IMR-90 (cell line): ENCODE results near the gene PAX8. TPM values are rescaled to one million over a fixed set of nuclear protein-coding genes. Genes with fewer than 3 reads are reported as not detected.

Experiments used
- ATAC-seq: fragments of 200-7000 bp; cut with Tn5 transposase; 2 replicates; pipeline ENCODE4 v1.9.1; 2020; ENCODE audit warnings: low read depth, mild to moderate bottlenecking, moderate library complexity
- BruUV-seq: library from RNA; stranded (reverse); fragments of 400-500 nt; replicated peaks from 2 replicates; lab custom pipeline; 2021; lab: Mats Ljungman, UMichigan
- CTCF ChIA-PET: fragments of 300-600 bp; formaldehyde crosslinking; extraction: SDS; loops from one replicate; lab custom pipeline; 2021; ENCODE audit warnings: antibody characterized with exemption; lab: Yijun Ruan, JAX
- POLR2A ChIA-PET: fragments of 300-600 bp; sonication (Branson Sonifier 250); formaldehyde crosslinking; loops from one replicate; lab custom pipeline; 2022; ENCODE audit warnings: antibody characterized with exemption; ENCODE audit not compliant: unreplicated experiment; lab: Charles Lee
- DNase-seq: peaks from one replicate; pipeline ENCODE4 v3.0.0; 2013
- H2AFZ ChIP-seq: replicated peaks from 2 replicates; pipeline ENCODE3; 2013; ENCODE audit warnings: low read length, mild to moderate bottlenecking; ENCODE audit not compliant: poor library complexity
- H2AK5ac ChIP-seq: 2 replicates; pipeline ENCODE4 v1.6.1; 2013; ENCODE audit warnings: low read depth, low read length, inconsistent platforms
- H2AK9ac ChIP-seq: replicated peaks from 2 replicates; pipeline ENCODE3; 2013; ENCODE audit warnings: mild to moderate bottlenecking, low read depth, low read length, moderate library complexity; ENCODE audit not compliant: poor library complexity
- H2BK120ac ChIP-seq: 2 replicates; pipeline ENCODE4 v1.6.1; 2013; ENCODE audit warnings: low read depth, low read length, inconsistent platforms
- H2BK15ac ChIP-seq: 3 replicates; pipeline ENCODE4 v1.6.1; 2013; ENCODE audit warnings: low read depth, low read length, inconsistent platforms
- H2BK20ac ChIP-seq: 2 replicates; pipeline ENCODE4 v1.6.1; 2013; ENCODE audit warnings: low read depth, mild to moderate bottlenecking, inconsistent platforms, low read length, moderate library complexity
- H2BK5ac ChIP-seq: 2 replicates; pipeline ENCODE4 v1.6.1; 2013; ENCODE audit warnings: mild to moderate bottlenecking, low read depth, low read length, inconsistent platforms; ENCODE audit not compliant: poor library complexity, severe bottlenecking
- H3K14ac ChIP-seq: replicated peaks from 2 replicates; pipeline ENCODE4 v1.6.1; 2013; ENCODE audit warnings: low read depth, low read length, inconsistent platforms
- H3K18ac ChIP-seq: 2 replicates; pipeline ENCODE4 v1.6.1; 2013; ENCODE audit warnings: low read depth, low read length, control low read depth
- H3K23ac ChIP-seq: 2 replicates; pipeline ENCODE4 v1.6.1; 2013; ENCODE audit warnings: low read depth, low read length, inconsistent platforms
- H3K27ac ChIP-seq: 2 replicates; pipeline ENCODE4 v1.5.1; 2013; ENCODE audit warnings: mild to moderate bottlenecking, control low read depth, low read length; ENCODE audit not compliant: insufficient read depth
- H3K27me3 ChIP-seq: 2 replicates; pipeline ENCODE4 v1.6.1; 2013; ENCODE audit warnings: low read length; ENCODE audit not compliant: control insufficient read depth, insufficient read depth
- H3K36me3 ChIP-seq: 2 replicates; pipeline ENCODE4 v1.6.1; 2013; ENCODE audit warnings: low read length, mixed read lengths; ENCODE audit not compliant: control insufficient read depth, insufficient read depth
- H3K4ac ChIP-seq: 2 replicates; pipeline ENCODE4 v1.6.1; 2013; ENCODE audit warnings: low read depth, low read length, inconsistent platforms
- H3K4me1 ChIP-seq: 2 replicates; pipeline ENCODE4 v1.6.1; 2013; ENCODE audit warnings: low read length, mixed read lengths; ENCODE audit not compliant: control insufficient read depth, insufficient read depth
- H3K4me2 ChIP-seq: 2 replicates; pipeline ENCODE4 v1.6.1; 2013; ENCODE audit warnings: low read depth, mild to moderate bottlenecking, control low read depth, low read length, moderate library complexity
- H3K4me3 ChIP-seq: 2 replicates; pipeline ENCODE4 v1.5.1; 2013; ENCODE audit warnings: low read depth, mild to moderate bottlenecking, control low read depth, low read length, moderate library complexity; ENCODE audit not compliant: insufficient read depth
- H3K56ac ChIP-seq: 2 replicates; pipeline ENCODE4 v1.6.1; 2013; ENCODE audit warnings: low read length, inconsistent platforms; ENCODE audit not compliant: insufficient read depth; ENCODE audit errors: extremely low read depth
- H3K79me1 ChIP-seq, 2 experiments: 2 replicates each; pipeline ENCODE4 v1.6.1; 2013; ENCODE audit warnings: low read length in 2 of 2, inconsistent platforms in 1 of 2, low read depth in 1 of 2
- H3K9ac ChIP-seq: 2 replicates; pipeline ENCODE4 v1.6.1; 2013; ENCODE audit warnings: low read depth, low read length, control low read depth
- H3K9me1 ChIP-seq: 2 replicates; pipeline ENCODE4 v1.6.1; 2013; ENCODE audit warnings: low read length, inconsistent platforms; ENCODE audit not compliant: insufficient read depth
- H3K9me3 ChIP-seq: 2 replicates; pipeline ENCODE4 v1.6.1; 2013; ENCODE audit warnings: low read length; ENCODE audit not compliant: control insufficient read depth, insufficient read depth
- H4K20me1 ChIP-seq: 2 replicates; pipeline ENCODE4 v1.6.1; 2013; ENCODE audit warnings: low read length, inconsistent platforms; ENCODE audit not compliant: insufficient read depth
- H4K5ac ChIP-seq: 2 replicates; pipeline ENCODE4 v1.6.1; 2013; ENCODE audit warnings: mild to moderate bottlenecking, low read depth, low read length, control low read depth
- H4K8ac ChIP-seq, 2 experiments: 2 replicates each; pipeline ENCODE4 v1.6.1; 2013; ENCODE audit warnings: low read depth in 2 of 2, low read length in 2 of 2, control low read depth in 1 of 2, inconsistent platforms in 1 of 2
- H4K91ac ChIP-seq: 2 replicates; pipeline ENCODE4 v1.6.1; 2013; ENCODE audit warnings: low read depth, low read length, inconsistent platforms; ENCODE audit not compliant: insufficient read depth
- BHLHE40 ChIP-seq: fragments of 150-350 bp; IDR thresholded peaks from 2 replicates; pipeline ENCODE4 v1.6.1; 2016; ENCODE audit warnings: mild to moderate bottlenecking, low read depth, low read length
- CEBPB ChIP-seq: IDR thresholded peaks from 2 replicates; pipeline ENCODE4 v1.6.1; 2012; ENCODE audit warnings: low read depth, low read length, improper control_type of control experiment
- CHD1 ChIP-seq: IDR thresholded peaks from 2 replicates; pipeline ENCODE4 v1.6.1; 2012; ENCODE audit warnings: low read depth, low read length, improper control_type of control experiment
- FOS ChIP-seq: fragments of 150-350 bp; IDR thresholded peaks from 2 replicates; pipeline ENCODE4 v1.6.1; 2016; ENCODE audit warnings: low read depth, low read length
- MAFK ChIP-seq: IDR thresholded peaks from 2 replicates; pipeline ENCODE4 v1.6.1; 2012; ENCODE audit warnings: low read depth, low read length, improper control_type of control experiment
- MAZ ChIP-seq: IDR thresholded peaks from 2 replicates; pipeline ENCODE4 v1.6.1; 2012; ENCODE audit warnings: low read depth, mild to moderate bottlenecking, low read length, improper control_type of control experiment, moderate library complexity, borderline replicate concordance
- MXI1 ChIP-seq: IDR thresholded peaks from 2 replicates; pipeline ENCODE4 v1.6.1; 2012; ENCODE audit warnings: low read depth, mild to moderate bottlenecking, low read length, moderate library complexity, borderline replicate concordance
- NFE2L2 ChIP-seq: fragments of 150-350 bp; IDR thresholded peaks from 2 replicates; pipeline ENCODE4 v1.6.1; 2016; ENCODE audit warnings: low read depth, mild to moderate bottlenecking, low read length
- POLR2A ChIP-seq: IDR thresholded peaks from 2 replicates; pipeline ENCODE4 v1.6.1; 2012; ENCODE audit warnings: mild to moderate bottlenecking, low read depth, low read length
- RAD21 ChIP-seq: IDR thresholded peaks from 2 replicates; pipeline ENCODE4 v1.6.1; 2012; ENCODE audit warnings: low read length, improper control_type of control experiment
- RCOR1 ChIP-seq: IDR thresholded peaks from 2 replicates; pipeline ENCODE4 v1.6.1; 2012; ENCODE audit warnings: mild to moderate bottlenecking, low read length, improper control_type of control experiment; ENCODE audit not compliant: insufficient replicate concordance
- RFX5 ChIP-seq: IDR thresholded peaks from 2 replicates; pipeline ENCODE4 v1.8.0; 2012; ENCODE audit warnings: low read depth, mild to moderate bottlenecking, low read length, moderate library complexity
- SMC3 ChIP-seq: fragments of 150-350 bp; IDR thresholded peaks from 2 replicates; pipeline ENCODE4 v1.6.1; 2016; ENCODE audit warnings: low read depth, mild to moderate bottlenecking, antibody characterized with exemption, low read length, moderate library complexity
- WGBS, 2 experiments: methylation state at CpG; one replicate each; pipeline versions ENCODE4 v1.1.5 to v1.1.7; 2013; ENCODE audit warnings: missing lambda C conversion rate in 2 of 2; ENCODE audit not compliant: insufficient read length in 1 of 2; ENCODE audit errors: extremely low coverage in 2 of 2; 5-methylcytosine and 5-hydroxymethylcytosine counted together
- dilution Hi-C: fragments of 300-500 bp; cut with HindIII; formaldehyde crosslinking; loops from one replicate; pipeline ENCODE4 v1.14.3; 2018; ENCODE audit warnings: low sequenced_read_pairs; ENCODE audit not compliant: unreplicated experiment
- in situ Hi-C: fragments of 300-500 bp; cut with MboI; formaldehyde crosslinking; loops from 3 replicates; pipeline ENCODE4 v1.14.3; 2019; ENCODE audit warnings: low sequenced_read_pairs, inconsistent platforms, mixed read lengths
- intact Hi-C: fragments of 100-400 bp; cut with micrococcal nuclease; formaldehyde crosslinking; loops from 2 replicates; pipeline ENCODE4 v1.10.0; 2022
- polyA plus RNA-seq, 3 experiments: library from polyadenylated mRNA; depleted of rRNA; stranded (reverse); fragments of >200 nt; gene quantifications; 2 replicates each; pipeline ENCODE4 v1.2.3, GENCODE V29; 2012; ENCODE audit warnings: low replicate concordance in 1 of 3
- total RNA-seq: library from RNA; depleted of rRNA; stranded (reverse); fragments of >200 nt; gene quantifications from 2 replicates; pipeline ENCODE4 v1.2.3, GENCODE V29; 2012
- TF ChIP-seq, protein P1 (sequence below): conservative IDR thresholded peaks from 2 replicates; pipeline ENCODE4 v1.5.1; 2012; ENCODE audit warnings: mild to moderate bottlenecking, low read depth, low read length, improper control_type of control experiment
- TF ChIP-seq, protein P2 (sequence below): fragments of 150-350 bp; IDR thresholded peaks from 2 replicates; pipeline ENCODE4 v1.6.1; 2017; ENCODE audit warnings: mild to moderate bottlenecking, antibody characterized with exemption, low read length, low read depth
- TF ChIP-seq, protein P3 (sequence below): fragments of 150-350 bp; IDR thresholded peaks from 2 replicates; pipeline ENCODE4 v1.6.1; 2016; ENCODE audit warnings: low read depth, mild to moderate bottlenecking, low read length, moderate library complexity, borderline replicate concordance

Gene PAX8
- total and polyA plus RNA-seq, 2 of the 4 experiments (the other 2 are of a cell fraction) = 0.18 to 1.5 TPM

DNA sequence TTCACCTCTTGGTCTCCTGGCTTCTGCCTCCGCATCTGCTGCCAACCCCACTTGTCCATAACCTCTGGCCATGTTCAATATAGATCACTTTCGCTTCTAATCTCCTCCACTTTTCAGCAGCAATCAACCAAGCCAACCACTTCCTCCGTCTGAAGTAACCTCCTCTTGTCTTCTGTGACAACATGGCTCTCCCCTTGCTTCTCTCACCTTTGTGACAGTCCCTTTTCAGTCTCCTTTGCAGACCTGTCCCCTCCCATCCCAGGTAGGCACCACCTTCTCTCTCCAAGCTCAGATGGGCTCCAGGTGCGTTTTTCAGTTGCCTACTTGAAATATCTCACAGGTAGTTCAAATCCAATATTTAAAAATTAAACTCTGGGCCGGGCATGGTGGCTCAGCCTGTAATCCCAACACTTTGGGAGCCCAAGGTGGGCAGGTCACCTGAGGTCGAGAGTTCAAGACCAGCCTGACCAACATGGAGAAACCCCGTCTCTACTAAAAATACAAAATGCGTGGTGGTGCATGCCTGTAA is 109.7 kb downstream of the PAX8 start:
- WGBS, 2 experiments = 72% methylated on average over 3 of the region's 8 CpGs; no CpG with 5 or more reads in 1 of the 2 experiments
- intact Hi-C loops (no loop called here), in situ Hi-C loops (no loop called here), dilution Hi-C loops (no loop called here)
- H2AK5ac ChIP-seq = no peak overlapping the region
- no peak overlapping the region for H3K4me2 ChIP-seq
- no peak overlapping the region for H3K9ac ChIP-seq
- peaks cover 15% of the 10 kb centered on the region for H3K27me3 ChIP-seq
- H3K36me3 ChIP-seq = no peaks in the 10 kb centered on the region
- no peaks in the 10 kb centered on the region for H3K79me1 ChIP-seq
- CTCF ChIA-PET = no interaction called here
- H2BK120ac ChIP-seq = no peak overlapping the region
- H4K91ac ChIP-seq = no peak overlapping the region
- no peak overlapping the region for H3K14ac ChIP-seq
- TF ChIP-seq BHLHE40 = no peak
- TF ChIP-seq RAD21 = no peak
- TF ChIP-seq POLR2A = no peak
- no peak for TF ChIP-seq NFE2L2
- no peak for TF ChIP-seq FOS
- no peak for TF ChIP-seq CEBPB
- TF ChIP-seq, protein P1, sequence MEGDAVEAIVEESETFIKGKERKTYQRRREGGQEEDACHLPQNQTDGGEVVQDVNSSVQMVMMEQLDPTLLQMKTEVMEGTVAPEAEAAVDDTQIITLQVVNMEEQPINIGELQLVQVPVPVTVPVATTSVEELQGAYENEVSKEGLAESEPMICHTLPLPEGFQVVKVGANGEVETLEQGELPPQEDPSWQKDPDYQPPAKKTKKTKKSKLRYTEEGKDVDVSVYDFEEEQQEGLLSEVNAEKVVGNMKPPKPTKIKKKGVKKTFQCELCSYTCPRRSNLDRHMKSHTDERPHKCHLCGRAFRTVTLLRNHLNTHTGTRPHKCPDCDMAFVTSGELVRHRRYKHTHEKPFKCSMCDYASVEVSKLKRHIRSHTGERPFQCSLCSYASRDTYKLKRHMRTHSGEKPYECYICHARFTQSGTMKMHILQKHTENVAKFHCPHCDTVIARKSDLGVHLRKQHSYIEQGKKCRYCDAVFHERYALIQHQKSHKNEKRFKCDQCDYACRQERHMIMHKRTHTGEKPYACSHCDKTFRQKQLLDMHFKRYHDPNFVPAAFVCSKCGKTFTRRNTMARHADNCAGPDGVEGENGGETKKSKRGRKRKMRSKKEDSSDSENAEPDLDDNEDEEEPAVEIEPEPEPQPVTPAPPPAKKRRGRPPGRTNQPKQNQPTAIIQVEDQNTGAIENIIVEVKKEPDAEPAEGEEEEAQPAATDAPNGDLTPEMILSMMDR = no peak
- no peak for TF ChIP-seq MAFK
- no peak for TF ChIP-seq MAZ
- TF ChIP-seq, protein P2, sequence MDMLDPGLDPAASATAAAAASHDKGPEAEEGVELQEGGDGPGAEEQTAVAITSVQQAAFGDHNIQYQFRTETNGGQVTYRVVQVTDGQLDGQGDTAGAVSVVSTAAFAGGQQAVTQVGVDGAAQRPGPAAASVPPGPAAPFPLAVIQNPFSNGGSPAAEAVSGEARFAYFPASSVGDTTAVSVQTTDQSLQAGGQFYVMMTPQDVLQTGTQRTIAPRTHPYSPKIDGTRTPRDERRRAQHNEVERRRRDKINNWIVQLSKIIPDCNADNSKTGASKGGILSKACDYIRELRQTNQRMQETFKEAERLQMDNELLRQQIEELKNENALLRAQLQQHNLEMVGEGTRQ = no peak
- TF ChIP-seq MXI1 = no peak
- TF ChIP-seq, protein P3, sequence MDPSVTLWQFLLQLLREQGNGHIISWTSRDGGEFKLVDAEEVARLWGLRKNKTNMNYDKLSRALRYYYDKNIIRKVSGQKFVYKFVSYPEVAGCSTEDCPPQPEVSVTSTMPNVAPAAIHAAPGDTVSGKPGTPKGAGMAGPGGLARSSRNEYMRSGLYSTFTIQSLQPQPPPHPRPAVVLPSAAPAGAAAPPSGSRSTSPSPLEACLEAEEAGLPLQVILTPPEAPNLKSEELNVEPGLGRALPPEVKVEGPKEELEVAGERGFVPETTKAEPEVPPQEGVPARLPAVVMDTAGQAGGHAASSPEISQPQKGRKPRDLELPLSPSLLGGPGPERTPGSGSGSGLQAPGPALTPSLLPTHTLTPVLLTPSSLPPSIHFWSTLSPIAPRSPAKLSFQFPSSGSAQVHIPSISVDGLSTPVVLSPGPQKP = no peak
- no peak for TF ChIP-seq RCOR1
- no peak for TF ChIP-seq RFX5
- TF ChIP-seq CHD1 = no peak
- TF ChIP-seq SMC3 = no peak
- no peak overlapping the region for H3K4ac ChIP-seq
- H3K18ac ChIP-seq = no peak overlapping the region
- no peak overlapping the region for H3K56ac ChIP-seq
- no peak overlapping the region for H2BK5ac ChIP-seq
- no peaks in the 10 kb centered on the region for H3K9me1 ChIP-seq
- H4K5ac ChIP-seq = no peak overlapping the region
- no TSS peak for BruUV-seq
- no peak overlapping the region for H4K8ac ChIP-seq
- no peak overlapping the region for H3K4me3 ChIP-seq
- no peaks in the 10 kb centered on the region for H3K9me3 ChIP-seq
- no peaks in the 10 kb centered on the region for H4K20me1 ChIP-seq
- no peak overlapping the region for H2BK15ac ChIP-seq
- H3K4me1 ChIP-seq = no peaks in the 10 kb centered on the region
- H3K23ac ChIP-seq = no peak overlapping the region
- POLR2A ChIA-PET = no interaction called here
- H2AFZ ChIP-seq = no peak overlapping the region
- ATAC-seq = no peak
- no peak overlapping the region for H2BK20ac ChIP-seq
- no peak for DNase-seq
- H3K27ac ChIP-seq = no peak overlapping the region
- H2AK9ac ChIP-seq = no peak overlapping the region
